GM12878 (cell line): Measurements from ENCODE around the gene IL32. TPM values are rescaled to one million over a fixed set of nuclear protein-coding genes. Genes with fewer than 3 reads are reported as not detected.
A peak's percentile ranks its signal among the peaks of the same experiment; 100 is the strongest.

Source experiments
- BMI1 ChIP-seq: fragments of 450-650 bp; IDR thresholded peaks from 2 replicates; pipeline ENCODE4 v1.6.1; 2016; ENCODE audit warnings: mild to moderate bottlenecking, moderate library complexity, borderline replicate concordance
- CBFB ChIP-seq: IDR thresholded peaks from 2 replicates; pipeline ENCODE4 v1.6.1; 2016; ENCODE audit warnings: antibody characterized with exemption, low read depth
- CBX5 ChIP-seq: sonication (generic); IDR thresholded peaks from 2 replicates; pipeline ENCODE4 v1.6.1; 2016; ENCODE audit warnings: low read depth, moderate library complexity, mild to moderate bottlenecking, inconsistent platforms
- CHD2 ChIP-seq: IDR thresholded peaks from 2 replicates; pipeline ENCODE4 v1.6.1; 2011; ENCODE audit warnings: low read depth, low read length, improper control_type of control experiment, borderline replicate concordance
- CHD4 ChIP-seq: fragments of 200-600 bp; sonication (generic); IDR thresholded peaks from 2 replicates; pipeline ENCODE4 v1.6.1; 2016; ENCODE audit warnings: mild to moderate bottlenecking
- DPF2 ChIP-seq: fragments of 450-650 bp; IDR thresholded peaks from 2 replicates; pipeline ENCODE4 v1.6.1; 2017; ENCODE audit warnings: mild to moderate bottlenecking
- EGR1 ChIP-seq, 2 experiments: IDR thresholded peaks; 1 replicate in 1 of 2; 2 replicates in 1 of 2; pipeline ENCODE4 v1.6.1; 2011 to 2012; ENCODE audit warnings: low read depth in 2 of 2, low read length in 2 of 2, borderline replicate concordance in 1 of 2, mild to moderate bottlenecking in 1 of 2, moderate library complexity in 1 of 2
- EP300 ChIP-seq, 2 experiments: fragments of 150-350 bp in 1 of 2; IDR thresholded peaks; 2 replicates each; pipeline ENCODE4 v1.6.1; 2011 to 2012; ENCODE audit warnings: low read depth in 2 of 2, low read length in 2 of 2, borderline replicate concordance in 1 of 2, improper control_type of control experiment in 1 of 2, inconsistent platforms in 1 of 2; ENCODE audit not compliant: control insufficient read depth in 1 of 2
- HCFC1 ChIP-seq: fragments of 150-350 bp; IDR thresholded peaks from 2 replicates; pipeline ENCODE4 v1.6.1; 2014; ENCODE audit warnings: low read length
- JUNB ChIP-seq: IDR thresholded peaks from 2 replicates; pipeline ENCODE4 v1.6.1; 2016; ENCODE audit warnings: antibody characterized with exemption, mild to moderate bottlenecking
- NFYA ChIP-seq: IDR thresholded peaks from 2 replicates; pipeline ENCODE4 v1.6.1; 2011; ENCODE audit warnings: low read depth, mild to moderate bottlenecking, low read length, improper control_type of control experiment, borderline replicate concordance
- RAD51 ChIP-seq: fragments of 450-650 bp; IDR thresholded peaks from 2 replicates; pipeline ENCODE4 v1.6.1; 2016; ENCODE audit warnings: moderate library complexity, mild to moderate bottlenecking, inconsistent platforms
- RELA ChIP-seq: fragments of 450-650 bp; IDR thresholded peaks from 2 replicates; pipeline ENCODE4 v1.8.0; 2014; ENCODE audit warnings: borderline replicate concordance; ENCODE audit not compliant: partially characterized antibody
- RUNX3 ChIP-seq: IDR thresholded peaks from 2 replicates; pipeline ENCODE4 v1.6.1; 2012; ENCODE audit warnings: low read length, inconsistent platforms
- SMAD1 ChIP-seq: fragments of 450-650 bp; IDR thresholded peaks from 2 replicates; pipeline ENCODE4 v1.6.1; 2018; ENCODE audit warnings: mild to moderate bottlenecking, low read depth; ENCODE audit not compliant: partially characterized antibody
- polyA plus RNA-seq, 11 experiments: library from polyadenylated mRNA; depleted of rRNA in 4 of 11; unstranded in 6 of 11; stranded (reverse) in 5 of 11; fragments of >200 nt; fragmentation: Nextera tagmentation in 4 of 11; fragmentation: Illumina TruSeq in 1 of 11; extraction: Ambion mirVana in 4 of 11; extraction: Trizol in 1 of 11; gene quantifications; 1 replicate in 1 of 11; 2 replicates in 10 of 11; pipeline versions ENCODE4 v1.2.1 to v1.2.3, GENCODE V29; 2011 to 2016; ENCODE audit warnings: inconsistent platforms in 2 of 11, missing spikeins in 2 of 11, low read depth in 1 of 11
- total RNA-seq, 4 experiments: library from RNA; depleted of rRNA in 3 of 4; stranded (reverse); fragments of >200 nt in 3 of 4; fragmentation: Illumina TruSeq in 1 of 4; extraction: Trizol in 1 of 4; gene quantifications; 2 replicates each; pipeline versions ENCODE4 v1.2.1 to v1.2.3, GENCODE V29; 2013 to 2021
- TF ChIP-seq, protein P1 (sequence below): IDR thresholded peaks from 2 replicates; pipeline ENCODE4 v1.6.1; 2012; ENCODE audit warnings: low read depth, low read length, improper control_type of control experiment
- TF ChIP-seq, protein P2 (sequence below), 3 experiments: IDR thresholded peaks in 2 of 3; conservative IDR thresholded peaks in 1 of 3; 2 replicates each; pipeline ENCODE4 v1.5.1; 2011; ENCODE audit warnings: low read depth in 3 of 3, low read length in 3 of 3, mild to moderate bottlenecking in 3 of 3, control low read depth in 2 of 3, moderate library complexity in 2 of 3, inconsistent platforms in 1 of 3, mixed read lengths in 1 of 3; ENCODE audit not compliant: control insufficient read depth in 2 of 3, insufficient read depth in 1 of 3; ENCODE audit errors: extremely low read depth in 1 of 3
- TF ChIP-seq, protein P3 (sequence below): IDR thresholded peaks from 2 replicates; pipeline ENCODE4 v1.6.1; 2012; ENCODE audit warnings: low read depth, low read length, improper control_type of control experiment
- TF ChIP-seq, protein P4 (sequence below): IDR thresholded peaks from 2 replicates; pipeline ENCODE4 v1.6.1; 2012; ENCODE audit warnings: mild to moderate bottlenecking, low read depth, low read length
- TF ChIP-seq, protein P5 (sequence below): fragments of 450-650 bp; conservative IDR thresholded peaks from 2 replicates; pipeline ENCODE4 v1.6.1; 2017; ENCODE audit warnings: mild to moderate bottlenecking, moderate library complexity

IL32 gene
- total and polyA plus RNA-seq, 10 of the 15 experiments (the other 5 are each of a cell fraction or from before 2014, with no cell fraction given): 27.0 to 122 (median 55.8) TPM

DNA sequence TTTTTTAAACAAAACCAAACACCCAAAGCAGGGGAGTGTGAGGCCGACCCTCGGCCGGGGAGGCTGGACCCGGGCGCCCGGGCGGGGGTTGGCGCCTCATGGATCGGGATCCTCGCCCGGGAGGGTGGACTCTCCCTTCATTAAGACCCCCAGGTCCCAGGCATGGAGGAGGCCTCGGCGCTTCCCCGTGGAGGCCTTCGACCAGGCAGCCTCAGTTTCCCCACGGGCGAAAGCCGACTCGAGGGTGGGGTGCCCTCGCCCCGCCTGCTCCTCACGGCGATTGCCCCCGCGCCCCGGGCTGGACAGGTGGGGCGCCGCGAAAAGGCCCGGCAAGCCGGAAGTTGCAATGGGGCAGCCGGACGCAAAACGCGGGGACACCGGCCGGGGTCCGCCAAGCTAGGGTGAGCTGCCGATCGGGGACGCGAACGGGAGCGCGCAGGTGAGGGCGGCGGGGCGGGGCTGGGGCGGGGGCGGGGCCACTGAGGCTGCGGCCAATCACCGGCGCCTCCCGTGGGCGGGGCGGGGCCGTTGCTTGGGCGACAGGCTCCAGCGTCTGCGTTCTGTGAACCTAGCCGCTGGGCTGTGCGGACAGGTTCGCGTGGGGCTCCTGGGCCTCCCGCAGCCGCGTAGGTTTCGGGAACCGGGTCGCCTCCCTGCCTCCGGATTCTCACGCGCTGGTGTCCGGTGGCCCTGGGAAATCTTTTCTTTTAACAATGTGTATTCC lies 40.9 kb downstream of the IL32 start (continued):
- TF ChIP-seq CHD2 (peak; percentile 64; the same call in 1 of the 2 replicates), CBX5 (no peak), NFYA (no peak), CHD4 (no peak), CBFB (no peak), RAD51 (no peak), EGR1 (IDR thresholded peaks at IDR 0.05; ENCODE audit: borderline replicate concordance in 1 of 2, low read depth in 2 of 2, low read length in 2 of 2) (peak in 1 of 2 experiments; percentile 44; a peak in 1 of 3 replicates), BMI1 (peak; percentile 61; the same call in 1 of the 2 replicates), EP300 (IDR thresholded peaks at IDR 0.05; ENCODE audit: borderline replicate concordance in 1 of 2, control insufficient read depth in 1 of 2, low read depth in 2 of 2, low read length in 2 of 2) (no peak), RUNX3 (0 out of 2 replicates have a peak, but pooled peaks have one; percentile 7), HCFC1 (peak; percentile 68), SMAD1 (no peak), DPF2 (peak; percentile 52; the same call in 1 of the 2 replicates), JUNB (no peak), RELA (no peak)
- TF ChIP-seq, protein P1, sequence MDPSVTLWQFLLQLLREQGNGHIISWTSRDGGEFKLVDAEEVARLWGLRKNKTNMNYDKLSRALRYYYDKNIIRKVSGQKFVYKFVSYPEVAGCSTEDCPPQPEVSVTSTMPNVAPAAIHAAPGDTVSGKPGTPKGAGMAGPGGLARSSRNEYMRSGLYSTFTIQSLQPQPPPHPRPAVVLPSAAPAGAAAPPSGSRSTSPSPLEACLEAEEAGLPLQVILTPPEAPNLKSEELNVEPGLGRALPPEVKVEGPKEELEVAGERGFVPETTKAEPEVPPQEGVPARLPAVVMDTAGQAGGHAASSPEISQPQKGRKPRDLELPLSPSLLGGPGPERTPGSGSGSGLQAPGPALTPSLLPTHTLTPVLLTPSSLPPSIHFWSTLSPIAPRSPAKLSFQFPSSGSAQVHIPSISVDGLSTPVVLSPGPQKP: peak; percentile 51; the same call in 1 of the 2 replicates
- TF ChIP-seq, protein P2, sequence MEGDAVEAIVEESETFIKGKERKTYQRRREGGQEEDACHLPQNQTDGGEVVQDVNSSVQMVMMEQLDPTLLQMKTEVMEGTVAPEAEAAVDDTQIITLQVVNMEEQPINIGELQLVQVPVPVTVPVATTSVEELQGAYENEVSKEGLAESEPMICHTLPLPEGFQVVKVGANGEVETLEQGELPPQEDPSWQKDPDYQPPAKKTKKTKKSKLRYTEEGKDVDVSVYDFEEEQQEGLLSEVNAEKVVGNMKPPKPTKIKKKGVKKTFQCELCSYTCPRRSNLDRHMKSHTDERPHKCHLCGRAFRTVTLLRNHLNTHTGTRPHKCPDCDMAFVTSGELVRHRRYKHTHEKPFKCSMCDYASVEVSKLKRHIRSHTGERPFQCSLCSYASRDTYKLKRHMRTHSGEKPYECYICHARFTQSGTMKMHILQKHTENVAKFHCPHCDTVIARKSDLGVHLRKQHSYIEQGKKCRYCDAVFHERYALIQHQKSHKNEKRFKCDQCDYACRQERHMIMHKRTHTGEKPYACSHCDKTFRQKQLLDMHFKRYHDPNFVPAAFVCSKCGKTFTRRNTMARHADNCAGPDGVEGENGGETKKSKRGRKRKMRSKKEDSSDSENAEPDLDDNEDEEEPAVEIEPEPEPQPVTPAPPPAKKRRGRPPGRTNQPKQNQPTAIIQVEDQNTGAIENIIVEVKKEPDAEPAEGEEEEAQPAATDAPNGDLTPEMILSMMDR (IDR thresholded peaks at IDR 0.05 in 2 of 3, conservative IDR thresholded peaks at IDR 0.05 in 1 of 3; ENCODE audit: control insufficient read depth in 2 of 3, extremely low read depth in 1 of 3, insufficient read depth in 1 of 3, low read depth in 3 of 3, low read length in 3 of 3): no peak
- TF ChIP-seq, protein P3, sequence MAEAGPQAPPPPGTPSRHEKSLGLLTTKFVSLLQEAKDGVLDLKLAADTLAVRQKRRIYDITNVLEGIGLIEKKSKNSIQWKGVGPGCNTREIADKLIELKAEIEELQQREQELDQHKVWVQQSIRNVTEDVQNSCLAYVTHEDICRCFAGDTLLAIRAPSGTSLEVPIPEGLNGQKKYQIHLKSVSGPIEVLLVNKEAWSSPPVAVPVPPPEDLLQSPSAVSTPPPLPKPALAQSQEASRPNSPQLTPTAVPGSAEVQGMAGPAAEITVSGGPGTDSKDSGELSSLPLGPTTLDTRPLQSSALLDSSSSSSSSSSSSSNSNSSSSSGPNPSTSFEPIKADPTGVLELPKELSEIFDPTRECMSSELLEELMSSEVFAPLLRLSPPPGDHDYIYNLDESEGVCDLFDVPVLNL: no peak
- TF ChIP-seq, protein P4, sequence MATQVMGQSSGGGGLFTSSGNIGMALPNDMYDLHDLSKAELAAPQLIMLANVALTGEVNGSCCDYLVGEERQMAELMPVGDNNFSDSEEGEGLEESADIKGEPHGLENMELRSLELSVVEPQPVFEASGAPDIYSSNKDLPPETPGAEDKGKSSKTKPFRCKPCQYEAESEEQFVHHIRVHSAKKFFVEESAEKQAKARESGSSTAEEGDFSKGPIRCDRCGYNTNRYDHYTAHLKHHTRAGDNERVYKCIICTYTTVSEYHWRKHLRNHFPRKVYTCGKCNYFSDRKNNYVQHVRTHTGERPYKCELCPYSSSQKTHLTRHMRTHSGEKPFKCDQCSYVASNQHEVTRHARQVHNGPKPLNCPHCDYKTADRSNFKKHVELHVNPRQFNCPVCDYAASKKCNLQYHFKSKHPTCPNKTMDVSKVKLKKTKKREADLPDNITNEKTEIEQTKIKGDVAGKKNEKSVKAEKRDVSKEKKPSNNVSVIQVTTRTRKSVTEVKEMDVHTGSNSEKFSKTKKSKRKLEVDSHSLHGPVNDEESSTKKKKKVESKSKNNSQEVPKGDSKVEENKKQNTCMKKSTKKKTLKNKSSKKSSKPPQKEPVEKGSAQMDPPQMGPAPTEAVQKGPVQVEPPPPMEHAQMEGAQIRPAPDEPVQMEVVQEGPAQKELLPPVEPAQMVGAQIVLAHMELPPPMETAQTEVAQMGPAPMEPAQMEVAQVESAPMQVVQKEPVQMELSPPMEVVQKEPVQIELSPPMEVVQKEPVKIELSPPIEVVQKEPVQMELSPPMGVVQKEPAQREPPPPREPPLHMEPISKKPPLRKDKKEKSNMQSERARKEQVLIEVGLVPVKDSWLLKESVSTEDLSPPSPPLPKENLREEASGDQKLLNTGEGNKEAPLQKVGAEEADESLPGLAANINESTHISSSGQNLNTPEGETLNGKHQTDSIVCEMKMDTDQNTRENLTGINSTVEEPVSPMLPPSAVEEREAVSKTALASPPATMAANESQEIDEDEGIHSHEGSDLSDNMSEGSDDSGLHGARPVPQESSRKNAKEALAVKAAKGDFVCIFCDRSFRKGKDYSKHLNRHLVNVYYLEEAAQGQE: no peak
- TF ChIP-seq, protein P5, sequence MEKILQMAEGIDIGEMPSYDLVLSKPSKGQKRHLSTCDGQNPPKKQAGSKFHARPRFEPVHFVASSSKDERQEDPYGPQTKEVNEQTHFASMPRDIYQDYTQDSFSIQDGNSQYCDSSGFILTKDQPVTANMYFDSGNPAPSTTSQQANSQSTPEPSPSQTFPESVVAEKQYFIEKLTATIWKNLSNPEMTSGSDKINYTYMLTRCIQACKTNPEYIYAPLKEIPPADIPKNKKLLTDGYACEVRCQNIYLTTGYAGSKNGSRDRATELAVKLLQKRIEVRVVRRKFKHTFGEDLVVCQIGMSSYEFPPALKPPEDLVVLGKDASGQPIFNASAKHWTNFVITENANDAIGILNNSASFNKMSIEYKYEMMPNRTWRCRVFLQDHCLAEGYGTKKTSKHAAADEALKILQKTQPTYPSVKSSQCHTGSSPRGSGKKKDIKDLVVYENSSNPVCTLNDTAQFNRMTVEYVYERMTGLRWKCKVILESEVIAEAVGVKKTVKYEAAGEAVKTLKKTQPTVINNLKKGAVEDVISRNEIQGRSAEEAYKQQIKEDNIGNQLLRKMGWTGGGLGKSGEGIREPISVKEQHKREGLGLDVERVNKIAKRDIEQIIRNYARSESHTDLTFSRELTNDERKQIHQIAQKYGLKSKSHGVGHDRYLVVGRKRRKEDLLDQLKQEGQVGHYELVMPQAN: peak; percentile 72; the same call in 1 of the 2 replicates
